ENCODE results near the gene STT3A.

The STT3A gene

GRCh38 chr11:125662689-125663088, 70.0 kb downstream of the STT3A start:
- DNase-seq (ENCODE audit: low read depth in 2 of 3, low spot score in 1 of 3) = no peak

DNA sequence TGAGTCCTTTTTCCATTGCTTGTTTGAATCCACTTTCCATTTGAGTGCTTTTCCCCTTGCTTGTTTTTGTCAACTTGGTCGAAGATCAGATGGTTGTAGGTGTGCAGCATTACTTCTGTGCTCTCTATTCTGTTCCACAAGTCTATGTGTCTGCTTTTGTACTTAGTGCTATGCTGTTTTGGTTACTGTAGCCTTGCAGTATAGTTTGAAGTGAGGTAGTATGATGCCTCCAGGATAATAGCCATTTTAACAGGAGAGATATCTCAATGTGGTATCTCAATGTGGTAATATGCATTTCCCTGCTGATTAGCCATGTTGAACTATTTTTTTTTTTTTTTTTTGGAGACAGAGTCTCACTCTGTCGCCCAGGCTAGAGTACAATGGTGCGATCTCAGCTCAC, 71.3 kb downstream of the STT3A start:
- DNase-seq (ENCODE audit: low read depth in 2 of 3, low spot score in 1 of 3) = no peak

GRCh38 chr11:125667151-125667550, 74.5 kb downstream of the STT3A start:
- DNase-seq (ENCODE audit: low read depth in 2 of 3, low spot score in 1 of 3) = no peak

DNA sequence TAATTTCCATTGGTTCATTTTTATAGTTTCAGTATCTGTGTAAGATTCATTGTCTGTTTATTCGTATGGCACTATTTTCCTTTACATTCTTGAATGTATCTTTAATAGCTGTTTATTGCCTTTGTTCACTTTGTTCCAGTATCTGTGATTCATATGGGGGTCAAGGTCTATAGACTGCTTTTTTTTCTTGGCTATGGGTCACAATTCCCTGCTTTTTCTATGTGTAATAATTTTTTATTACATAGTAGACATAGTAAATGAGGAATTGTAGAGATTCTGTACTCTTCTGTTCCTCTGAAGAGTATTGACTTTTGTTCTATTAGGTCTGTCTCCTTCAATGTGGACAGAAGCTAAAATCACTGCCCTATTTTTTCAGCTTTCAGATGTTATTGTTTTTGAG, 77.5 kb downstream of the STT3A start:
- DNase-seq (ENCODE audit: low read depth in 2 of 3, low spot score in 1 of 3) = no peak

DNA sequence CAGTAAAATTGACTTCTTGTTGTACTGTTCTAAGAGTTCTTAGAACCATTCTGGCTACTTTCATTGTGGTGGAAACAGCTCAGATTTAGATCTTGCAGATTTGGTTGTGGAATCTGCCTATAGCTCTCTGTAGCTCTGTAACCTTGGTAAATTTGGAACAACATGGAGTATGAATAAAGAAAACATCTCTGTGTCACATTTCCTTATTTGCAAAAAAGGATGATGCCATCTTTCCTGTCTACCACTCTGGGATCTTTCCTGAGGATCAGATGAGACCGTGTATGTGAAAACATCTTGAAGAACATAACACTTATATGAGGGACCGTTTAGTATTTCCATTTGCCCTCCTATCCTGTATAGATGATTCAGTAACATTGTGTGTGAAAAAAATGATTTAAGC, 78.9 kb downstream of the STT3A start:
- DNase-seq (ENCODE audit: low read depth in 2 of 3, low spot score in 1 of 3) = no peak
